WTC11 (cell line): Measurements from ENCODE around the gene TTN.

Experiments used
- CTCF ChIP-seq: fragments of 200-600 bp; IDR thresholded peaks from 2 replicates; pipeline ENCODE4 v1.8.0; 2022; ENCODE audit warnings: antibody characterized with exemption
- E2F4 ChIP-seq: sonication (generic); formaldehyde crosslinking; IDR thresholded peaks from 2 replicates; pipeline ENCODE4 v1.8.1; 2022; ENCODE audit warnings: low read depth, mild to moderate bottlenecking, moderate library complexity, missing genetic modification reagents, borderline replicate concordance
- IRF1 ChIP-seq: sonication (generic); formaldehyde crosslinking; IDR thresholded peaks from 2 replicates; pipeline ENCODE4 v1.8.0; 2023; ENCODE audit warnings: missing genetic modification reagents
- JUN ChIP-seq: sonication (generic); formaldehyde crosslinking; IDR thresholded peaks from 2 replicates; pipeline ENCODE4 v1.8.0; 2023; ENCODE audit warnings: mild to moderate bottlenecking, missing genetic modification reagents
- MAX ChIP-seq: sonication (generic); formaldehyde crosslinking; IDR thresholded peaks from 2 replicates; pipeline ENCODE4 v1.8.0; 2022; ENCODE audit warnings: mild to moderate bottlenecking, missing genetic modification reagents
- OVOL2 ChIP-seq: fragments of 250-450 bp; sonication (Bioruptor Pico); IDR thresholded peaks from 2 replicates; pipeline ENCODE4 v1.9.0; 2021; ENCODE audit warnings: mild to moderate bottlenecking, borderline replicate concordance
- PREB ChIP-seq: sonication (generic); formaldehyde crosslinking; IDR thresholded peaks from 2 replicates; pipeline ENCODE4 v1.8.1; 2022; ENCODE audit warnings: mild to moderate bottlenecking, missing genetic modification reagents, moderate library complexity, borderline replicate concordance
- SMAD4 ChIP-seq: sonication (generic); formaldehyde crosslinking; IDR thresholded peaks from 2 replicates; pipeline ENCODE4 v1.8.0; 2022; ENCODE audit warnings: mild to moderate bottlenecking, missing genetic modification reagents
- SP1 ChIP-seq: sonication (generic); formaldehyde crosslinking; conservative IDR thresholded peaks from 2 replicates; pipeline ENCODE4 v1.8.1; 2022; ENCODE audit warnings: missing genetic modification reagents
- TEAD1 ChIP-seq: sonication (generic); formaldehyde crosslinking; IDR thresholded peaks from 2 replicates; pipeline ENCODE4 v1.8.0; 2022; ENCODE audit warnings: mild to moderate bottlenecking, missing genetic modification reagents
- USF1 ChIP-seq: sonication (generic); formaldehyde crosslinking; IDR thresholded peaks from 2 replicates; pipeline ENCODE4 v1.8.0; 2022; ENCODE audit warnings: mild to moderate bottlenecking, missing genetic modification reagents
- ZNF317 ChIP-seq: sonication (generic); formaldehyde crosslinking; IDR thresholded peaks from 2 replicates; pipeline ENCODE4 v1.8.1; 2023; ENCODE audit warnings: low read depth, mild to moderate bottlenecking, moderate library complexity, missing genetic modification reagents, borderline replicate concordance

- no peak for TF ChIP-seq CTCF
- no peak for TF ChIP-seq SP1
- TF ChIP-seq TEAD1, result no peak
- TF ChIP-seq JUN (CRISPR knock-in tag), result no peak
- no peak for TF ChIP-seq MAX (CRISPR knock-in tag)
- no peak for TF ChIP-seq USF1 (CRISPR knock-in tag)
- TF ChIP-seq OVOL2 (CRISPR knock-in tag), result no peak
- TF ChIP-seq SMAD4 (CRISPR knock-in tag), result no peak
- no peak for TF ChIP-seq IRF1
- TF ChIP-seq ZNF317 (CRISPR knock-in tag), result no peak
- no peak for TF ChIP-seq PREB (CRISPR knock-in tag)
- no peak for TF ChIP-seq E2F4 (CRISPR knock-in tag)
These were observed 11.0 kb downstream of the TTN start for GRCh38 chr2:178796079-178796677.
